Stimulated activated CD8-positive, alpha-beta memory T cell treated with anti-CD3 and anti-CD28 coated beads, Interleukin-15, amount 100 ng/mL, for 48 hours (primary cell): ENCODE results near the gene LY86.
"Not testable (repeated sequence)": the region's sequence is repeated elsewhere in the genome, so short reads cannot be mapped to it uniquely, and the experiment has no call there.

Source experiments
- DNase-seq, 2 donors: peaks; one replicate each; pipeline ENCODE4 v3.0.0-alpha.2; 2020; ENCODE audit warnings: low read depth in 2 of 2

The LY86 gene

GRCh38 chr6:6596529-6597328, 8.2 kb downstream of the LY86 start:
- no peak for DNase-seq

GRCh38 chr6:6597682-6598081, 9.2 kb downstream of the LY86 start:
- DNase-seq: no peak

- no peak for DNase-seq
Measured at GRCh38 chr6:6599468-6599873, 11.0 kb downstream of the LY86 start.

- DNase-seq: no peak
Measured at GRCh38 chr6:6600875-6601274, 12.4 kb downstream of the LY86 start.

DNA sequence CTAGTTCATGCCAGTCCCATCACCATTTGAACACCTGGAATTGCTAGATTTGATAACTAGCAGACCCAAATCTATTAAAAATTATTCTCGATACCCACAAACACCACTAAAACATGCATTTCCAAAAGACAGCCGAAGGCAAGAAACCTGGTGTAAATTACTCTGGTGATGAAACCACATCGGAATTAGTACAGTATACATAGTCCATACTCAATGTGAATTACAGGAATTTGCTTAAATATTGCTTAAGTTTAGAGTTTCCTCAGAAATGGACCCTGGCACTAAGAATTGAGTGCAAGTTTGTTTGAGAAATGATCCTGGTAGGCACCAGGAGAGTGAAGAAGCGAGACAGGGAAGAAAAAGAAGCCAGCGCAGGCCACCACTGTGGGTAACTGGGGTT, 13.7 kb downstream of the LY86 start:
- DNase-seq: no peak

- DNase-seq: no peak
Measured at GRCh38 chr6:6603317-6603716, 14.8 kb downstream of the LY86 start.

- no peak for DNase-seq
Measured at GRCh38 chr6:6604015-6604414, 15.5 kb downstream of the LY86 start.

DNA sequence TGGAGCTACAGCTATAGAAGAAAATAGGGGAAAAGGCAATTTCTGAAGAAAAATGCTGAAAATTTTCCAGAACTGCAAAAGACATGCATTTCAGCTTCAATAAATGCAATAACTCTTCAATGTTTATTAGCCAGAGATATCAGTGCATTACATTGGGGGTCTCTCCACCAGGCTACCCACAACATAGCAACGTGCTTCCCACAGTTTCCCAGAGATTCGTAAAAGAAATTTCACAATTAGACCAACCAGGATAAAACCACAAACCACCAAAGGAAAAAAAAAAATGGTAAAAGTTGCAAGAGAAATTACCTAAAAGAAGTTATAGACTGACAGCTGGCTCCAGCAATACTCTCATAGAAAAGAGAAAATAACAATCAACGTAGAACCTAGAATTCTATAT, 16.0 kb downstream of the LY86 start:
- no peak for DNase-seq

DNA sequence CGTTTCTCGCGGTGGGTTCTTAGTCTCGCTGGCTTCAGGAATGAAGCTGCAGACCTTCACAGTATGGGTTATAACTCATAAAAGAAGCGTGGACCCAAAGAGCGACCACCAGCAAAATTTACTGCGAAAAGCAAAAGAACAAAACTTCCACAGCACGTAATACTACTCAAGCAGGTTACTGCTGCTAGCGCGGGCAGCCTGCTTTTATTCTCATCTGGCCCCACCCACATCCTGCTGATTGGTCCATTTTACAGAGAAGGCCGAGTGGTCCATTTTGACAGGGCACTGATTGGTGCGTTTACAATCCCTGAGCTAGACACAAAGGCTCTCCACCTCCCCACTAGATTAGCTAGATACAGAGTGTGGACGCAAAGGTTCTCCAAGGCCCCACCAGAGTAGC, 17.4 kb downstream of the LY86 start:
- no peak for DNase-seq

- not testable (repeated sequence) for DNase-seq
Measured at GRCh38 chr6:6606391-6607030, 18.0 kb downstream of the LY86 start.

DNA sequence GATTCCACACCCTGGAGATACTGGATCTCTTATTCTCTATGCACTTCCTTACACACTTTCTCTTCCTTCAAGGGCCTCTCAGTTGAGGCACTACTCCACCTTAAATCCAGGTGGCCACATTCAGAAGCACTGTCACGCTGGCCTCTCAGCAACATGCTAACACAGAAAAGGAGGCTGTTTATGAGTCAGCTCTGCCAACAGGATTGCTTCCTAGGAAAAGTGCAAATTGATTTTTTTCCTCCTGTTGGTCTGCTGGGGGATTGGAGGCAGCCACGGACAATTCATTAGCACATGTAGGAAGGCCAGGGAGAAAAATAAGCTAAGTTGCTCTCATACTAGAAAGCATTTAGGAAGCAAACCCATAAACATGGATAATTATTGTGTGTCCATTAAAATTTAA, 20.9 kb downstream of the LY86 start:
- no peak for DNase-seq

DNA sequence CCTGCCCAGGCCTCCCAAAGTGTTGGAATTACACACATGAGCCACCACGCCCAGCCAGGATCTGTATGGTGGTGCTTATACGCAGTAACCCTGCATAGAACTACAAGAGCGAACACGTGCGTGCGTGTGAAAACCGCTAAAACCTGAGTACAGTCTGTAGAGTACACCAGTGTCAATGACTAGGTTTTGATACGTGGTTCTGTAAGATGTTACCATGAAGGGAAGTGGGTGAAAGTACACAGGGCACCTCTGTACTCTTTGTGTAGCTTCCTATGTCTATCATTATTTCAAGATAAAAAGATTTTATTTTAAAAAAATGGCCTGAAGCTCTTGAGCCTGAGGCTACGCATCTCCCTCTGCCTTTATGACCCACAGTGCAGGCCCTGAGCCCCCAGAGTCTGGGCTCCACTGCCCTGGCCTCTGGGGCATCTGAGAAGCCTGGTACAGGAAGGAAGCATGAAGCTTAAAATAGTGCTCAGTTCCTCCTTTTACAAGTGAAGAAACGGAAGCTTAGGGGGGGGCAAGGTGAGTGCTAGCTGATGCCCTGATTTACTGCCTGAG, 21.6 kb downstream of the LY86 start:
- DNase-seq: no peak

DNA sequence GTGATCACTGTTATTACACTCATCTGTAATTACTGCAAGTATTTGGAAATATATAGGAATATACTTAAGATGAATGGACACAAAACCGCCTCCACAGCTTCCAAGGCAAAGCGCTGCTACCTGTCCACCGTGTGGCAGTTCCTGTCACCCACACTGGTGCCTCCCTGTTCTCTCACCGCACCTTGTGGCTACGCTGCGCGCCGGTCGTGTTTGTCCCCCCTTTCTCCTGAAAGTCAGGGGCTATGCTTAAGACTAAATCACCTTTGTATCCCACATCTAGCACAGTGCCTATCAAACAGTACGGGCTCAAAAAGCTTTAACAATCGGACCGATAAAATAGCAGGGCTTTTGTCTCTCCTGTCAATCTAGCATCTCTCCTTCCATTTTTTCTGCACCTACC, 23.0 kb downstream of the LY86 start:
- DNase-seq: no peak

- DNase-seq: no peak
Measured at GRCh38 chr6:6612308-6612707, 23.8 kb downstream of the LY86 start.

GRCh38 chr6:6613103-6613718, 24.7 kb downstream of the LY86 start:
- not testable (repeated sequence) for DNase-seq

DNA sequence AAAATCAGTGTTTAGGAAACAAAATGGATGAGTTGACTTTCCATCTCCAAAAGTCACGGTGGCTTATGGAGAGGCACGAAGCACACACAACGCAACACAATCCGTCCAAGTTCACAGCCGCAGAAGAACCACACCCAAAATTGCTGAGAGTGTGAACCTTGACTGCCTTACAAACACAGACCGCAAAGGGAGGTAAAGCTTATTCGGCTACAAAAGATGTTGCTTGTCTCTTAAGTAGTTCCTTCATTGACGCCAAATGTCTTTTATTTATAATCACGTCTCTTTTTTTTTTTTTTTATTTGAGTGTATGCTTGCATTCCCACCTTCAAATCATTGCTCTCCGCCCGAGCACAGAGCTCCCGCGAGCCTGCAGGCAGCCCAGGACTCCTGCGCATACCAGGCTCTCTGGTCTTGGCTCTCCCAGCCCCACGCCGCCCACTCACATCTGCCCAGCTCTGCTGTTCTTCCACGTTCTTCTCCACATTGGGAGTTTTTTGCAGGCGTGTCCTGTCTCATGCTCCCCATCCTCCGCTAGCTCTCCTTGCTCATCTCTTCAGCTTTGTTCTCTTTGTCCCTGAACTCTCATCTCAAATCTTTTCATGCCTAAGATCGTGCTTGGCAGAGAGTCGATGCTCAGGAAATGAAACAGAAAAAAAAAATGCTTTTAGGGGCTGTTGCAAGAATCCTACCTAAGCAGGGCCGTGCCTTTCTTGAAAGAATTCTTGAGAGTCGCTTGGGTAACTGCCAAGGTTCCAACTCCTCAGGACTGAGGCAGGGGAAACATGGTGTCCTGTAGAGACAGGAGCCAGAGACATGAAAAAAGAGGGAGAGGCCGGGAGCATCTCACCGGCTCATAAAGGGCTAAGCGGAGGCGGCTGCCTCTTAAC, 25.8 kb downstream of the LY86 start:
- no peak for DNase-seq

- DNase-seq: no peak
Measured at GRCh38 chr6:6614983-6615349, 26.4 kb downstream of the LY86 start.

- DNase-seq: no peak
Measured at GRCh38 chr6:6616656-6617055, 28.1 kb downstream of the LY86 start.

DNA sequence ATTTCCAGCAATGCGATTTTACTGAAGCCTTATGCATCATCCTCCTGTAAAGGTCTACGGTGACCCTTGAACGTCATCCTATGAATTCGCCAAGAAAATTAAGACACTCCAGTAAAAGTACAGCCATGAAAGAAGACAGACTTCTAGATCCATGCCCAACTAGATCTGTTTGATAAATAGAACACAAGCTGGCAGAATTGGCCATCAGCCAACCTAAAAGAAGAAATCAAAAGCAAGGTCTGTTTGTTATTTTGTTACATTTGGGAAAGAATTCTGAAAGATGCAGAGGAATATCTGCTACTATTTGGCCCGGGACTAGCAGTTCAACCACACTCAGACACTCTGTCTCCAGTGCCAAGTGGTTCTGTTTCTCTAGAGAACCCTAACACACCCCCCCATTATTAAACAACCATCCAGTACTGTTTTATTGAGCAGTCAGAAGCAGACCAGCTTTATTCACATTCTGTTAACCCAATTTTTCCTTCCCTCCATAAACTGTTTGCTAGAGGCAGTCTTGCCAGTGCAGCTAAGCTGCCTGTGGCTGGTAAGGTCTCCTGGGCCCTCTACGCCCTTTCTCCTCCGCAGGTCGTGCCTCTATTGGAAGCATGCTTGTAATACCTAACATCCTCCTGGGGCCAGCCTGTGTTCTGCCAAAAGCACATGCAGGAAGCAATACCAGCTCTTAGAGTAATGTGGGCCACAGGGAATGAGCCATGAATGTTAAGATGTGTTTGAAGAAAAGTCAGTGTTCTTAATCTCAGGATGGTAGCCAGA, 30.7 kb downstream of the LY86 start:
- DNase-seq: no peak

- no peak for DNase-seq
Measured at GRCh38 chr6:6620766-6621425, 32.4 kb downstream of the LY86 start.

DNA sequence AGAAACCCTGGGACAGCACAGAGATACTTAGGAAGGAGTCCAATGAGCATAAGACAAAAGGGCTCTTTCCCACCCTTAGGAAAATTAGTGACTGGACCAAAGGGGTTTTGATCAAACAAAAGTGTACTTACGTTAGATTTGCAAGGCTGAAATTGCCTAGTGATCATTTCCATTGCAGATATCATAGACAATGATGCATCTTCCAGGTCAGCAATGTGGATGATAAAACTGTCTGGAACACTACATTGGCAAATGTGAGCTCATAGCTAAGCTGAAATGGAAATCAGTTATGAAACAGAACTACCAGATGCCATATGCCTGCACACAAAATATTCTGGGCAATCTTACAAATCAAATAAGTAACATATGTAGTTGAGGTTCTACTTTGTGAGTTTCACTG, 34.0 kb downstream of the LY86 start:
- no peak for DNase-seq
